NT2/D1 (cell line): ENCODE data around the gene ZNF574.

Source experiments
- DNase-seq: peaks from one replicate; pipeline ENCODE4 v3.0.0-alpha.2; 2011; ENCODE audit warnings: low read depth, low spot score
- H3K27me3 ChIP-seq: 2 replicates; pipeline ENCODE4 v1.6.0; 2011; ENCODE audit warnings: mild to moderate bottlenecking; ENCODE audit not compliant: insufficient read length, insufficient read depth
- H3K36me3 ChIP-seq: 2 replicates; pipeline ENCODE4 v1.6.1; 2011; ENCODE audit warnings: mild to moderate bottlenecking, low read length, mixed read lengths; ENCODE audit not compliant: insufficient read depth, insufficient read length
- H3K4me1 ChIP-seq: 2 replicates; pipeline ENCODE4 v1.5.1; 2011; ENCODE audit not compliant: insufficient read depth, insufficient read length
- H3K4me3 ChIP-seq: 2 replicates; pipeline ENCODE4 v1.5.1; 2011; ENCODE audit warnings: low read depth; ENCODE audit not compliant: insufficient read length
- H3K9ac ChIP-seq: 2 replicates; pipeline ENCODE4 v1.6.0; 2011; ENCODE audit warnings: low read depth; ENCODE audit not compliant: insufficient read length
- H3K9me3 ChIP-seq: 2 replicates; pipeline ENCODE4 v1.5.1; 2011; ENCODE audit warnings: mild to moderate bottlenecking, low read length; ENCODE audit not compliant: insufficient read depth
- SUZ12 ChIP-seq: IDR thresholded peaks from 2 replicates; pipeline ENCODE4 v1.6.1; 2011; ENCODE audit not compliant: insufficient read length, insufficient read depth; ENCODE audit errors: extremely low read depth
- YY1 ChIP-seq: IDR thresholded peaks from 2 replicates; pipeline ENCODE4 v1.6.1; 2011; ENCODE audit not compliant: insufficient read length, insufficient read depth
- ZNF274 ChIP-seq: IDR thresholded peaks from 2 replicates; pipeline ENCODE4 v1.6.1; 2011; ENCODE audit warnings: mild to moderate bottlenecking, low read depth, low read length

ZNF574 gene

GRCh38 chr19:42130254-42130573 is 54.2 kb downstream of the ZNF574 start:
- no peaks in the 10 kb centered on the region for H3K36me3 ChIP-seq
- TF ChIP-seq YY1 (no peak), SUZ12 (no peak), ZNF274 (no peak)
- DNase-seq, result no peak
- H3K9ac ChIP-seq, result no peak overlapping the region
- H3K9me3 ChIP-seq, result no peaks in the 10 kb centered on the region
- H3K27me3 ChIP-seq, result peaks cover 48% of the 10 kb centered on the region
- H3K4me3 ChIP-seq, result no peak overlapping the region
- H3K4me1 ChIP-seq, result peaks cover 6% of the 10 kb centered on the region
